ENCODE results near the gene UGT1A8. TPM values are rescaled to one million over a fixed set of nuclear protein-coding genes. Genes with fewer than 3 reads are reported as not detected.
"Not testable (repeated sequence)": the region's sequence is repeated elsewhere in the genome, so short reads cannot be mapped to it uniquely, and the experiment has no call there.

UGT1A8 gene
- total RNA-seq, 1 donor from 2014 or later = not detected

- intact Hi-C loops (cut with DNase I) = no loop called here
- ATAC-seq (ENCODE audit: poor library complexity) (no peak), DNase-seq (no peak)
Observed at GRCh38 chr2:233674995-233675394, 57.6 kb downstream of the UGT1A8 start.

GRCh38 chr2:233676046-233676445 lies 58.6 kb downstream of the UGT1A8 start:
- intact Hi-C loops (cut with DNase I) = no loop called here
- ATAC-seq (ENCODE audit: poor library complexity) = no peak
- DNase-seq = no peak

DNA sequence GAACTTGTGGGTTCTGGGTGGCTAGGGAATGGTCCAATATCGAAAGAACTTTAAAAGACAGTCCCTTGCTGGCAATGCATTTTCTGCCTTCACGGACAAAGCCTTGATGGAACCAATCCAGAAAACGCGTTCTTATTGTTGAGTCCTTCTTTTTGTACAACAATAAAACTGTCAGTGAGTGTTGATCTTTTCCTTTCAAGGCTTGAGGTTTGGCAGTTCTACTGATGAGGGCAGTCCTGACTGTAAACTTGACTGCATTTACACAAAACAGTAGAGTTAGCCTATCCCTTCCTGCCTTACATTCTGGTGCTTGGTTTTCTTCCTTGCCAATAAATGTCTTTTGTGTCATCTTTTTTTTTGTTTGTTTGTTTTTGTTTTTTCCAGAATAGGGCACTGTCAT lies 61.8 kb downstream of the UGT1A8 start:
- DNase-seq (no peak), ATAC-seq (ENCODE audit: poor library complexity) (no peak)
- intact Hi-C loops (cut with DNase I) = no loop called here

DNA sequence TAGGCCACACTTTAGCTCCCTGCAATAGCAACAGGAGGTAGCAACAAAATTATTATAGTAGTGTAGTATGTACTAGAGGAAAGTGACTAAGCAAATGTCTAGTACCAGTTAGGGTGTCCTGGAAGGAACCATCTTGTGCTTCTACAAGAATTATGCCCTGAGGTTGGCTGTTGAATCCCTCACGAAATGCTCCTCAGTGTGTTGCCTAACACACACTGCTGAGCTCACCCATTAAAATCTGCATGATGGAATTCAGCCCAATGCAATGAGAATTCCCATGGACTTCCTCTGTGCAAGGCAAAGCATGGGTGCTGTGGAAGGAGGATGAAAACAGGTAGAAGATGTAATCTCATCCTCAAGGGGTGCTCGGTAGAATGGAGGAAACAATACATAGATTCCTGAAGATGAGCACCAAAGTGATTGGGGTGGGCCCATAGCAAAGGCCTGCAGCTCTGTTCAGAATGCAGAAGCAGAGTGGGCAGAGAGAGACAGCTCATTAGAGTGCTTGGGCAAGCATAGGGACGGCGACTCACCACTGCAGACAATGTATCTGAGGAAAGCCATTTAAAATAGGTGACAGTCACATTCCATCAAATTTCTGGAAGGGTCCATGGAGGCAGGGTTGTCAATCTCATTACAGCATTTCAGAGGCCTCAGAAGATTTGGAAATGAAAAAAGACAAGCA lies 63.1 kb downstream of the UGT1A8 start:
- DNase-seq (no peak), ATAC-seq (ENCODE audit: poor library complexity) (no peak)
- intact Hi-C loops (cut with DNase I) = no loop called here

GRCh38 chr2:233681521-233682099 lies 64.2 kb downstream of the UGT1A8 start, which contains the start of gene UGT1A7:
UGT1A7 (plus strand) TSS chr2:233681901; CDS start chr2:233681938, 37 bp downstream.
- ATAC-seq (ENCODE audit: poor library complexity) (no peak), DNase-seq (no peak)
- intact Hi-C loops (cut with DNase I) = no loop called here

- no peak for ATAC-seq (ENCODE audit: poor library complexity)
- intact Hi-C loops (cut with DNase I) = no loop called here
- DNase-seq = no peak
Observed at GRCh38 chr2:233684640-233685039, 67.2 kb downstream of the UGT1A8 start.

DNA sequence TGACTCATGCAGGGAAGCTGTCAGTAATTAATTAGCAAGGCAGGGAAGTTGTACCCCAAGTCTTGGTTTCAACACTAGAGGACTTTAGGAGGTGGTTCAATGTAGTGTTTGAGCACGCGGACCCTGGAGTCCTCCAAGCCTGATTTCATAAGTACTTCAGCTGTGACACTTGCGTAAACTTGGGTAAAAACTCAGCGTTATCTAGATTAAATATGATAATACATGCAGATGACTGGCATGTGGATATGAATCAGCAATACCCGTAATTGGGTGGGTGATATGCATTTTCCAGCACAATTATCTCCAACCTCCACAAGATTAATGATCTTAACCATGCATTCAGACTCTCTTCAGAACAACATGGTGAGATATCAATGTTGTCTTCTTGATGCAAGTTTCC lies 69.5 kb downstream of the UGT1A8 start:
- ATAC-seq (ENCODE audit: poor library complexity) (no peak), DNase-seq (no peak)
- intact Hi-C loops (cut with DNase I) = no loop called here

DNA sequence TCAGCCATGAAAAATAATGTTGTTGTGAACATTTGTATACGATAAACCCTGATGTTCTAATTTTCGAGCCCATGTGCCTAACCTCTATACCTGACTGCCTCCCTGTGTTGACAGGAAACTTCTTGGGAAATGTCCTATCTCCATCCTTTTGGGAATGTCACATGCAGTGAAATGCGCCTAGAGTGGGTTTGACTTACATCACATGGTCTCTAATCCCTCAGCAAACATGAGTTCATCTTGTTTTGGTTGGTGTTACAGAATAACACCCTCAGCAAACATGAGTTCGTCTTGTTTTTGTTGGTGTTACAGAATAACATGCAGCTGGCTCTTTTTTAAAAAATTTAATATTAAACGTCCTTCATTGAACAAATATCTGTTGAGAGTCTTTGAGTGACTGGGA lies 70.9 kb downstream of the UGT1A8 start:
- intact Hi-C loops (cut with DNase I) = no loop called here

GRCh38 chr2:233689031-233689430 lies 71.6 kb downstream of the UGT1A8 start:
- intact Hi-C loops (cut with DNase I) = no loop called here

More for the DNA sequence above, 70.9 kb downstream of the UGT1A8 start:
- ATAC-seq (ENCODE audit: poor library complexity) (no peak), DNase-seq (no peak)

DNA sequence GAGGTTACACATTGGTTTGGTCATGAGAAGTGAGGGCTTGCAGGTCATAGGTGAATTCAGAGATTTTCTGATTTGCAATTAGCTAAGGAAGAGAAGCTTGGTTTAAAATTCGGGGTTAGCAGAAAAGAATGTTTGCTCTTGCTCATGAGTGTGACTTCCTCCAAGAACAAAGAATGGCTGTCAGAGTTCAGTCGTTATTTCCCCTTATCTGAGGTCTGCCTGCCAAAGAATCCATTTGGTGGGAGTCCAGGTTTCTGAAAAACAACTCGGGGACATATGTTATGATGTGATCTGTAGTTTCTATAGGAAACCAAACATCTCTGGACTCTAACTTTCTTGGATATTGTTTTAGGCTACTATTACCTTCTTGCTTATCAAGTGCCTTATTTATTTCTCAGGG lies 72.1 kb downstream of the UGT1A8 start:
- intact Hi-C loops (cut with DNase I) = no loop called here
- ATAC-seq (ENCODE audit: poor library complexity) (no peak), DNase-seq (no peak)

More at GRCh38 chr2:233689031-233689430, 71.6 kb downstream of the UGT1A8 start:
- DNase-seq (no peak), ATAC-seq (ENCODE audit: poor library complexity) (no peak)

DNA sequence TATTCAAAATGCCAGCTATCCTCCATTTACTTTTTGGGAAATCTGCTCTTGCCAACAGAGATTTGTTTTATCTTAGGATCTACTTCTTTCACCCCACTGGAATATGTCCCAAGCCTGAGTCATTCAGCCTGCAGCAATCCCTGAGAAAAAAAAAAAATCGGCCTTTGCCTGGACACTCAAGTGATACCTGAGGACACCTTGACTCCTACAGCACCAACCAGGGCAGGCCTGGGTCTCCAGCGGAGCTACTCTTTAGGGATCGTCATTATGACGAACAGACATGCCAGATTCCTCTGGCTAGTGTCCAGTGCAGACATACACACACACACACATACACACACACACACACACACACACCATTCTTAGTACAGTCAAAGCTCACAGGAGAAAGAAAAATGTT lies 73.0 kb downstream of the UGT1A8 start:
- intact Hi-C loops (cut with DNase I) = no loop called here
- DNase-seq = no peak
- ATAC-seq (ENCODE audit: poor library complexity) = no peak

- intact Hi-C loops (cut with DNase I) = no loop called here
- ATAC-seq (ENCODE audit: poor library complexity) (no peak), DNase-seq (no peak)
Observed at GRCh38 chr2:233691443-233692433, 74.3 kb downstream of the UGT1A8 start.

DNA sequence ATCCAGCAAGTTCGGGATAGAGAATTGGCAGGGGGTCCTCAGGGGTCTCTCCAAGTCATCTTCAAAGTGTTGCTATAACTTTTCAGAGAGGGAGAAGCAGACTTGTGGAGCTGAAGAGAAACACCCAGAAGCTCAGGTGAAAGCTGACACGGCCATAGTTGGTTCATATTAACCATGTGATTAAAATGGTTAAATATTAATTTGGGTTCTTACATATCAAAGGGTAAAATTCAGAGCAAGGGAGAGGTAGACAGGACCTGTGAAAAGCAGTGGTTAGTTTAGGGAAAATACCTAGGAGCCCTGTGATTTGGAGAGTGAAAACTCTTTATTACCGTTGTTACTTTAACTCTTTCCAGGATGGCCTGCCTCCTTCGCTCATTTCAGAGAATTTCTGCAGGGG lies 75.2 kb downstream of the UGT1A8 start, which contains the start of gene UGT1A6:
Gene UGT1A6, plus strand, starts transcription at position 243 of the 400 bp plus-strand sequence. Its CDS starts 115 bp downstream, at position 358.
- intact Hi-C loops (cut with DNase I) = no loop called here

GRCh38 chr2:233693963-233694362 lies 76.5 kb downstream of the UGT1A8 start:
- DNase-seq (no peak), ATAC-seq (ENCODE audit: poor library complexity) (no peak)
- intact Hi-C loops (cut with DNase I) = no loop called here

More for the DNA sequence above, 75.2 kb downstream of the UGT1A8 start, which contains the start of gene UGT1A6:
- ATAC-seq (ENCODE audit: poor library complexity) (no peak), DNase-seq (no peak)

- no peak for DNase-seq
- intact Hi-C loops (cut with DNase I) = no loop called here
- ATAC-seq (ENCODE audit: poor library complexity) = no peak
Observed at GRCh38 chr2:233698740-233699139, 81.3 kb downstream of the UGT1A8 start.

DNA sequence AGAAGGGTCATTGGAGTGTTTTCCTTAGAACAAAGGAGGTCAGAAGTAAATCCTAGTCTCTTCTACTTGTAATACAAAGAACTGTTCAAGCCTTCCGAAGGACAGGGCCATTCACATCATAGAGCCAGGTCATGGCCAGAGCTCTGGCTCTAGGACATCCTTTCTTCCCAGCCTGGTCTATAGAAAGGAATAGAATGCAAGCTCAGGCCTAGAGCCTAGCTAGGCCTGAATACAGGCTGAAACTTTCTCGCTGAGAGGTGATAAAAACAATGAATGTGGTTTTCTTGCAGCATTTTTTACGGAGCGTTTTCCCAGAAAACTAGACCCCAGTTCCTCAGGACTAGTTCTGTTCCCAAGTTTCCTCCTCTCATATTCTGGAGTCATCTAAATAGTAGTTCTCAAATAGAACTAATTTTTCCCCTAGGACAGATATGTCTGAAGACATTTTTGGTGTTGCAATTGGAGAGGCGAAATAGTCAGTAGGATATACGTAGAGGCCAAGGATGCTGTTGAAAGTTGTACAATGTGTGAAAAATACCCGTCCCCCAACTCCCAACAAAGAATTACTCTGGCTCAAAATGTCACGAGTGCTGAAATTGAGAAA lies 82.1 kb downstream of the UGT1A8 start:
- ATAC-seq (ENCODE audit: poor library complexity) (no peak), DNase-seq (no peak)
- intact Hi-C loops (cut with DNase I) = no loop called here

- DNase-seq (no peak), ATAC-seq (ENCODE audit: poor library complexity) (no peak)
- intact Hi-C loops (cut with DNase I) = no loop called here
Observed at GRCh38 chr2:233700028-233700635, 82.7 kb downstream of the UGT1A8 start.

DNA sequence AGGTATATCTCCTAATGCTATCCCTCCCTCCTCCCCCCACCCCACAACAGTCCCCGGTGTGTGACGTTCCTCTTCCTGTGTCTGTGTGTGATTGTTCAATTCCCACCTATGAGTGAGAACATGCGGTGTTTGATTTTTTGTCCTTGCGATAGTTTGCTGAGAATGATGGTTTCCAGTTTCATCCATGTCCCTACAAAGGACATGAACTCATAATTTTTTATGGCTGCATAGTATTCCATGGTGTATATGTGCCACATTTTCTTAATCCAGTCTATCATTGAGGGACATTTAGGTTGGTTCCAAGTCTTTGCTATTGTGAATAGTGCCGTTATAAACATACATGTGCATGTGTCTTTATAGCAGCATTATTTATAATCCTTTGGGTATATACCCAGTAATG lies 83.4 kb downstream of the UGT1A8 start:
- intact Hi-C loops (cut with DNase I); DNase-seq; ATAC-seq (ENCODE audit: poor library complexity): not testable (repeated sequence)
